Stimulated activated CD8-positive, alpha-beta memory T cell treated with anti-CD3 and anti-CD28 coated beads, Interleukin-15, amount 100 ng/mL, for 4 hours (primary cell): Measurements from ENCODE around the gene HOXA3.

Experiments used
- DNase-seq, 2 donors: peaks; one replicate each; pipeline ENCODE4 v3.0.0-alpha.2; 2020; ENCODE audit warnings: low read depth in 2 of 2

Gene HOXA3

DNA sequence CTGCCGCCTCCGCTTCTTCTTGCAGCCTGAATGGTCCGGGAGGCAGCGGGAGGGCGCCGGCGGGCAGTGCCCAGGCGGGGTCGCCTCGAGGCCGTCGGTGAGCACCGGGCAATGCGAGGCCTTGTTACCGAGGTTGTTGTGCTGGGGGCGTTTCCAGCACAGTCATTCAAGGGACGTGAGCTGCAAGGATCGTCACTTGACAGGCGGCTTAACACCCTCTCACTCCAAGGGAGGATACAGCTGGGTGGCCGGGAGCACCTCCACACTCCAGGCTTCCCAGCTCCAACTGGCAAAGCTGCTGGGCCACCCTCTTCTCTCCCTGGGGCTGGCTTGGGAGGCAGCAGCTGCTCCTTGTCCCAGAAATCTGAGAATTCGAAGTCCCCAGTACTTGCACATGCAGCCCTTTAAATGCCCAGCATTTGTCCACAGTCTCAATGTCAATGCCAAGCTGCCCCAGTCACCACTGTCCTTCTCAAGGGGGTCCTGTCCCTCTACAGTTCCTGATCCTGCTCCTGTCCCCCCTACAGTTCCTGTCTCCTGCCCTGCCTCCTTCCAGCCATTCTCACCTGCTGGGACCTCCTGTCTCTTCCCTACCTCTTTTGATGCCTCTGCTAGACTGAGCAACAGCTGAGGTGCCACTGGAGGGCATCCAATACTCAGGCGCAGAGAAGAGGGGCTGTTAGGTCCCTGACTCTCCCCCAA is 37.1 kb upstream of the HOXA3 start:
- no peak for DNase-seq

DNA sequence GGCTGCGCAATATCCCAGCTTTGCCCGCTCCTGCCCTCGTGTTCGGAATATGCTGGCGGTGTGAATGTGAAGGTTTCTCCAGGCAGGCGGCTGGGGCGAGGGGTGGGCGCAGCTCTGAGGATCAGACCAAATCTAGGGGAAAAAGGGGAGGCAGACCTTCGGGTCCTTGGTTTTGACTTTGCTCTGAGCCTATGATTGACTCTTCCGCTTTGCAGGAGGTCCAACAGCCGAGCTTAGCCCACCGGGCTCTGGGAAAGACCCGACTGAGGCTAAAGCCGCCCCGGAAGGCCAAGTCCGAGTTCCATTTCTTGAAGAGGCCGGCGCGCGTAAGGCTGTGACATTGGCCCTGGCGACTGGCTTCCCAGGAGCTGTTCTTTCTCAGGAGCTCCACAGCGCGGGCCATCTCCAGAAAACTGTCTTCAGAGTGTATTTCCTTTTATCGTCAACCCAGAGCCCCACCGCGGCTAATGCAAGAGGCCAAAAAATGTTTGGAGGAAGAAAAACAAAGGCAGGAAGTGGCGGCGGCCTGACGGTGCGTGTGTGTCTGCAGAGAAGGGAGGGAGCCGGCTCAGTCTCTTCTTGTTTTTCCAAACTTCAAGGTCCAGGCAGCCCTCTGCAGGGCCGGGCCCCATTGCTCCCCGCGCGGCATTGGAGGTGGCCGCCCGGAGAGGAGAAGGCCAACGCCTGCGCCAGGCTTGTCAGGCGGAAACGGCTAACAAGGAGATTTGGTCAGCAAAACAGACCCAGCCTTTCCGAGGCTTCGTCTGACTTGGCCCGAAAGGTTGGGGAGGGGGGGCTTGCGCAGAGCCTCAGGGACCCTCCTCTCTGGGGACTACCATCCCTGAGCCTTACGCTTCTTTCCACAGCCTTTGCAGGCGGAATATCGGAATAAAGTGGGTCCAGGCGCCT is 36.3 kb upstream of the HOXA3 start:
- no peak for DNase-seq

- no peak for DNase-seq
Measured at GRCh38 chr7:27187475-27188385, 35.3 kb upstream of the HOXA3 start.

DNA sequence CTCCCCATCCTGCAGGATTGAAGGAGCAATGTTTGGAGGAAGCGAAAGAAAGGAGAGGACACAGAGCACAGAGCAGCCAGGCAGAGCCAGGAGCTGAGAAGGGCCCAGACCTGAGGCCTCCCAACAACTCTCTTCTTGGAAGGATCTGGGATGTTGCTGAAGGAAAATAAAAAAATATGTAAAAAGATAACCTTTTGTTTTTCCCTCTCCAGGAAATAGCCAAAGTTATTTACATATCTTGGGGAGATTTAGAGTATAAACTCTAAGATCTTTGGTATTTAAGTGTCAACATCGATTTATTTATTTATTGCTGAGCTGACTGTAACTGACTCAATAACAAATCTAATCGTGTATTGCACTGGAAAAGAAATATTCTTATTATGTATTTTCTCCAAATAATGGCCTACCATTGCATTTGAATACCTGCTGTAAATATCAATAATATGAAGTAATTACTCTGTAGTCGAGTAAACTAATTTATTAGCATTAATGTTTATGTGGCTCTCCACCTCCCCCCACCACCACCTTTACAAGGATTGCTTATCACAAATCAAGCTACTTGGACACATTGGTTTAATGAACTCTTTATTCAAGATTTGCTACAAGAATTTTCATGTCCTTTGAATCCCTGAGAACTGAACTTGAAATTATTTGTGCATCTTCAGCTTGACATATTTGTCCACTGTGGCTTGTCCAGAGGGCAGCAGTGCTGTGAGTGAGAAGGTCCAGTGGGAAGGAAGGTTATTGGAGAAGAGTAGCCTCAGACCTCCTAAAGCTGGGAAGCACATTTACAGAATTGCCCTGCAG is 34.5 kb upstream of the HOXA3 start:
- DNase-seq, result no peak

GRCh38 chr7:27185854-27186667 is 33.7 kb upstream of the HOXA3 start:
- DNase-seq, result no peak

- no peak for DNase-seq
Measured at GRCh38 chr7:27185013-27185853, 32.9 kb upstream of the HOXA3 start, which contains the start of gene HOXA11. Gene HOXA11 (minus strand): TSS chr7:27185232. CDS start chr7:27185144, 88 bp downstream.

GRCh38 chr7:27184337-27185012 is 32.1 kb upstream of the HOXA3 start:
- no peak for DNase-seq

- no peak for DNase-seq
Measured at GRCh38 chr7:27183682-27184336, 31.4 kb upstream of the HOXA3 start.

DNA sequence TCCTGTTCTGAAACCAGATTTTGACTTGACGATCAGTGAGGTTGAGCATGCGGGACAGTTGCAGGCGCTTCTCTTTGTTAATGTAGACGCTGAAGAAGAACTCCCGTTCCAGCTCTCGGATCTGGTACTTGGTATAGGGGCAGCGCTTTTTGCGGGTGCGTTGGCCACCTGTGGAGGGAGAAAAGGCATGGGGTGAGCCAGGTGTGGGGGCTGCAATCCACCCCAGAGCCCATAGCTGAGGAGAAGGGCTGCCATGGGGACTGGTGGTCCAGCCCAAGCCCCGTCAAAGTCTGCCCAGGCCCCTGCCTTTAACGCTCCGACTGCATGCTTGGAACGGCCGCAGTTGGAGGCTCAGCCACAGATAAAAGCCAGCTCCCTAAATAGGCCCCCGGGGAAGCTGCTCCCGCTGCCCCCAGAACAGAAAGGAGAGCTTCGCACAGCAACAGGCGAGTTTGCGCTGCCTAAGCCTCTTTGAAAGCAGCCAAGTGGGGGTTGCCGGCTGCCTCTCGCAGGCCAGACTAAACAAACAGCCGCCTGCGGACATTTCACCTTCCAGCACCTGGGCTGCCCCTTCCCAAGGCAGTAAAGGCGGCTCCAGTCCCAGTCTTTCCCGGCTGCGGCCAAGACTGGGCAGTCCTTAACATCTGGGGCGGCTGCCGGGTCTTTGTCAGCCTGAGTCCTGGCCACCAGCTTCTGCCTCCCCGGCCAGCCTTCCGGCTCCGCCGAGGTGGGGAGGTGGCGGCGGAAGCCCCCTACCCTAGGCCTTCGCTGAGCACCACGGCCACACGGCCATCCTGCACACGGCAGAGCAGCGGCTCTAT is 30.7 kb upstream of the HOXA3 start:
- no peak for DNase-seq

GRCh38 chr7:27182285-27182841 is 30.0 kb upstream of the HOXA3 start:
- no peak for DNase-seq

DNA sequence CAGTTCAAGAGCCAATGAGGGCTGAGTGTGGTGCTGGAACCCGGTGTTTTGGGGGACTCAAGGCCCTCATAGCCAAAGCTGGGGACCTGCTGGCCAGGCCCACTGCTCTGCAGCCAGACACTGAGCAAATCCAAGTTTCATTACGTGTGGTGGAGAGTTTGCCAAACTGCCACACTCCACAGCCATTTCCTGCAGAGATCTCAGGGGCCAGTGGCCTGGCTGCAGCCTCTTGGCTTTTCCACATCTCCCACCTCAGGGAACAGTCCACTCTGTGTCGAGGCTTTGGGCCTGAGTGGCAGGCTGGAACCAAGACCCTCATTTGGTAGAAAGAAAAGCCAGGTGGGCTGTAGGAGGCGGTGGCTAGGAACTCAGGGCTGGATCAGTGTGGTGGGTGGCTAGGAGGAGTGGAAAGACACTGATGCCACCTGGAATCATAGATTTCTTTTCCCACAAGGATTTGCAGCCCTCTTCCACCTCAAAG is 29.5 kb upstream of the HOXA3 start:
- DNase-seq, result no peak

GRCh38 chr7:27180431-27181420 is 28.3 kb upstream of the HOXA3 start:
- no peak for DNase-seq

- DNase-seq, result no peak
Measured at GRCh38 chr7:27179503-27180430, 27.4 kb upstream of the HOXA3 start.

GRCh38 chr7:27179030-27179429 is 26.6 kb upstream of the HOXA3 start:
- DNase-seq, result no peak
